NCI-H128 (cell line): ENCODE measurements around the gene KCNJ5.

Experiments
- DNase-seq: peaks from one replicate; lab custom pipeline; 2025; ENCODE audit not compliant: unreplicated experiment; lab: John Stamatoyannopoulos, UW

The KCNJ5 gene

DNA sequence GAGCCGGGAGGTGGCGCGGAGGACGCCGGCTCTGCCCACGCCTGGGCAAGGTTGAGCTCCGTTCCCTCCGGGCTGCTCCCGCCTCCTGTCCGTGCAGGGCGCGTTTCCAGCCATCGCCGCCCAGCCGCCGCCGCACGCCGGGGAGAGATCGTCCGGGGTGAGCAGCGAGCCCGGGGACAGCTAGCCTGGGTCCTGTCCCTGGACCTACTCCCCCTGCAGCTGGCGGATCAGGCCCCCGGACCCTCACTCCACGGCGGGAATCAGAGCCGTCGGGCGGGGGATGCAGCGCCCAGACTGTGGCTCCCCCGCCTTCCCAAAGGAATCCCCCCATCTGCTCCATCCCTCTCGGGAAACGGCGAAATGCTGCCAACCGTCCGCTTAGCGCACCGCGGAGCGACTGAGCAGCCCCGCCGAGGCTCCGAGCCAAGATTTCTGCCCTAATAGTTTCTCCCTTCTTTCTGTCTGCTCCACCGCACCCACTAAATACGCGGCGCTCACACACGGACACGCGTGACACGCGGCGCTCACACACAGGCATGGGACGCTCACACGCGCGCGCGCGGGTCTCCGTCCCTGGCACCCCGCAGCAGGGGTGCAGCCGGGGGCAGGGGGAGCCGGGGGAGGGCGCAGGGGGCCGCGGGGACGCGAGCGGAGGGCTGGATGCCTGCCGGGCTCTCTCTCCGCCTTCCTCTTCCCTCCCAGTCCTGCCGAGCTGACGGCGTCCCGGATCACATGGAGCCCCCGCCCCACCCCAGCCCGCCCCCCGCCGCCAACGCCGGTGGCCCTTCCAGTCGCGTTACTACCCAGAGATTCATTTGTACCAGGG, at the start of gene KCNJ5:
Gene KCNJ5, plus strand, starts transcription at position 814 of the 826 bp plus-strand sequence. CDS start 19,918 bp downstream, outside the sequence.
- no peak for DNase-seq

DNA sequence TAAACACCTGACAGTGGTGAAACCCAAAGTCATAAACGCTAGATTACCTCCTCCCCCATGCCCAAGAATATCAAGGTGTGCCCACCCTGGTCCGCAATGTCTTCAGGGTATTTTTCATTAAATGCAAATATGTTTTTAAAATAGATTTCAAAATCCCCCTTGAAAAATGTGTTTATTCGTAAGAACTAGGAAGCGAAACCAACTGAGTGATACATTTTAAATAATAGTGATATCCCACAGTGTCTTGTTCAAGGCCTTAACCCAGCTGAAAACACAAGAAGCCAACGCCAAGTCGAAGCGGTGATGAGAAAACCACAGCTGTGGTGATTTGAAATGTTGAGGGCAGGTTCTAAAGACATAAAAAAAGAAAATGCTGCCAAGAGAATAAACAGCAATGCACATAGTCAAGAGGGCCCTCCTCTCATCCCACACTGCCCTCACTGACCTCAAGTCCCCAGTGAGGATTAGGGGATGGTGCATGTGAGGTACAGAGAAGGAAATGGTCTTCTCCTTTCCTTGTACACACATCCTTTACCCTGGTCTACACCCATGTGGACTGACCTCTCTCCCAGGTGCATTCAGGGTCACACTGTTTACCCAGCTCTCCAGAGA, 49.6 kb upstream of the KCNJ5 start:
- DNase-seq = no peak

DNA sequence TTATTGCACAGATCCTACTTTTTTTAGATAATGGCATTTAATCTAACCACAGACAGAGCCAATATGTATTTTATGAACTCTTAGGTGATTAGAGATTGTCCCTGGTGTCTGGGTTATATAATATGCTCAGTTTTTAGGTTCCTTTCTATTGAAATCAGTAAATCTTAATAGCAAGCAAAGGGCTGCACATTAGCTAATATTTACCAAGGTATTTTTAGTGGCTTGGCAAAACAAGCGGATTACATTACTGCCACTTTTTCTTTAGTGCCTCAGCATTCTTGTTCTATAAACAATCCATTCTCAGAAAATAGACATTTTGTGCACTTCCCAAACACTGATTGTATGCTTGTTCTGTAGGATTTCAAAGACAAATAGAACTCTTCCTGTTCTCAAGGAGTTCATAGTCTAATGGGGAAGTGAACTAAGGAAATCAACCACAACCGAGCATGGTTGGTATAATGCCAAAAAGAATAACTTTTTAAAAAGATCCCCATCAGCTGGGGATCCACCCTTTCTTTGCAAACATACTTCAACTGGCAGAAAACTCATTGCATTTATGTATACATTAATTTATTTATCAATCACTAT, 47.9 kb upstream of the KCNJ5 start:
- DNase-seq = no peak

DNA sequence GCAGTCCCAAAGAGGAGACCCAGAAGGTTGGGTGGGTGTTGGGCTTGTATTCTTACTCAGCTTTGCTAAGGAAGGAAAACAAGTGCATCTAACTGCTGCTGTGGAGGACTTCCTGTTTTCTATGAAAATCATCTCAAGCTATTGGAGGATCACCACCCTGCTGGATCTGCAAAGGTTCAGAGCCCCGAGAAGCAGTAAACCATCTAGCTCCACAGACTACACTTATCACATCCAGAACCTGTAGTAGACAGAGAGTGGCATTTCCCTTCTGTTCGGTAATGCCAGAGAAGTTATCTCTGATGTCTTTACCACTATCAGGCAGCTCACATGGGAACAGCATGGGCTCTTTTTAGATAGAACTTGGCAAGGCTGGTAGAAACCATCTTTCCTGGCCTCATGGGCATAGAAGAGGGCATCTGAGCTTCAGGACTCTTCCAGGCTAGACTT, 45.8 kb upstream of the KCNJ5 start:
- no peak for DNase-seq

DNA sequence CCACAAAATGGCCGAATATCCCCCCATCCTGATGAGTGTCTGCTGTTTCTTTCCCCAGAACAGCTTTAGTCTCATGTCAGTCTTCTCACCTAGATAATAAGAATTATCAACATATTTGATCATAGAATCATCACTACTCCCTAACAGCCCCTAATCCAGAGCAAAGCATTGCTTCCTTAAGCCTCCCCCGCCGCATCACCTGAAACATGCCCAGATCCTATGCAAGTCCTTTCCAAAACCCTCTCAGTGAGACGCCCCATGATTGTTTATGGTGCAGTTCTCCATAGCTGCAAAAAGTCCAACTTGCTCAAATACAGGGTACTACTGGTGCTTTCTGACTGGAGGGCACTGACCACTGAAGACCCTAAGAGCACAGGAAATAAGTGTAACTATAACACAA, 44.2 kb upstream of the KCNJ5 start:
- DNase-seq = no peak

DNA sequence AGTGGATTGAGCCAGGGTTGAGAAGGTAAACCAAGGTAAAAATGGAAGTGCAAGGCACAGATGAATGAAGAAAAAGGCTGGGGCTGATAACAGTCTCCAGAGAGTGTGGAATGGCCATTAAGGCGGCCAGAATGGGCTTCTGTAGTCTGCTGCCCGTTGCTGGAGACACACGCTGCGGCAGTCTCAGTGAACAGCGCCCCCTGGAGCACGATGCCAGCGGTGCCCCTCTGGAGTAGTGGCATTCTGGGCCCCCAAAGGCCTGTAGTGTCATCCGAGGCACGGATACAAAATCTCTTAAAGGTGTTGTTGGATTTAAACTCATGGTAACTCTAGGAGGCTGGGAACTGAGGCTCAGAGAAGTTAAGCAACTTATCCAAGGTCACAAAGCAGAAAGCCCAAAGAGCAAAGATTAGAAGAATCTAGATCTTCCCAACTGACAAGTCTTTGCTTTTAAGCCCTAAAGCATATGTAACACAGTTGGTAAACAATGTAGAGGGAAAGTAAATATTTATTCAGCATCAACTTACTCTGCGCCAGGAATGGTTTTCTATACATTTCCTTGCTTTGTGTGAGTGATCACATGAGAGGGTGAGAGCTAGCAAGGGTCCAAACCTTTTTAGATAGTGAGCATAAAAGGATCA, 42.2 kb upstream of the KCNJ5 start:
- DNase-seq = no peak

DNA sequence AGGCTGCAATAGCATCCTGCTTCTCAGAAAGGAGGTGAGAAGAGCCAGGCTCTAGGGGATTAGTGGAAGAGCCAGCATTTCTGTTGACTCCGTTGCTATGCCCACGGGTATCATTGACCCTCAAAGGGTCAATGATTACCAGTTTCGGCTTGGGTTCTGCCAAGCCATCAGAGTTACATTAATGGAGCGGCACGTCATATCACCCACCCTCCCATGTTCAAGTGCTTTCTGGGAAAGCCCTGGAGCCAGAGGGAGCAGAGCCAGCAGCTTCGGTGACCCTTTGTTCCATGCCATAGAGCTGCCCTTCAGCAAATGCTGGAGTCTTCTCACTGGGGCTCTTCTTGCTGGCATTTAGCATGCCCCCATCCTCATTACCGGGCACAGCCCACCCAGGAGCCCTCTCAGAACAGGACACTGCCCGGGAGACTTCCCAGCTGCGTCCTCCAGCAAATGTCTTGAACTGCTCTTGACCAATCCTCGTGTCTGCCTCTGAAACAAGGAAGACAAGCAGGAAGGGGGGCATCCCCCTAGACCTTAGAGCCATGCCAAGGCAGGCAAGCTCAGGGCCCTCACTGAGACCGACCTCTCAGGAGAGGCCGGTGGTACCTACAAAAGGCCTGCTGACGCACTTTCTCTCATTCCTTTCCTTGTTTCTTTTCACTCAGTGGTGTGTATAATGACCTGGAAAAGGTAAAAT, 38.7 kb upstream of the KCNJ5 start:
- DNase-seq = no peak

DNA sequence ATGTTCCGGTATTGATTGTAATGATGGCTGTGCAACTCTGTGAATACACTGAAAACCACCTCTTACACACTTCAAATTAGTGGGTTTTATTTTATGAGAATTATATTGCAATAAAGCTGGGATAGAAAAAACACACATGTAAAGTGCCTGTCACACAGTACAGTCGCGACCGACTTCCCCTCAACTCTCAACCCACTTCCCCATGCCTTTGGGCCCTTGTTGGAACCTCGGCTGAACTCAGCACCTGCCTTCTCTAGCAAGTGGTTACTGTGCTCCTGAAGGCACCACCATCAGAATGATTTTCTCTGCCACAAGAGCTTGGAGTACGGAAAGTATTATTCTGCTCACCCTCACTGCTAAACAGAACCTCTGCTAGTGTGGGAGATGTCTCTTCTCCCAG, 37.6 kb upstream of the KCNJ5 start:
- DNase-seq = no peak

DNA sequence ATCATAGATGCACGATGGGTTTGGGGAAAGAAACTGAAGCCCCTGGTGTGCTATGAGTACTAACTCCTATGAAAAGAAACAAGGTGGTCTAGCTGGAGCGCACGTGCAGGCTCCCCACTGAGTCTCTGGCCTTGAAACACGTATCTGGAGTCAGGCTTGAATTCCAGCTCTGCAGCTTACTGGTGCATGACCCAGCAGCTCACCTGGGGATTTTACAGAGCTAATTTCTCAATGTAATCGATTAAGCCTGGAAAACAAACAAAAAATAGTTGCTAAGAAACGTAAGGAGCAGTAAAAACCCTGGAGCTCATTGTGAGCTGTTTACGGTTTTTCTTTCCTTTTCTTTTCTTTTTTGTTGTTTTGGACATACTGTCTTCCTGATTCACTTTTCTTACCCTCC, 36.3 kb upstream of the KCNJ5 start:
- DNase-seq = no peak

DNA sequence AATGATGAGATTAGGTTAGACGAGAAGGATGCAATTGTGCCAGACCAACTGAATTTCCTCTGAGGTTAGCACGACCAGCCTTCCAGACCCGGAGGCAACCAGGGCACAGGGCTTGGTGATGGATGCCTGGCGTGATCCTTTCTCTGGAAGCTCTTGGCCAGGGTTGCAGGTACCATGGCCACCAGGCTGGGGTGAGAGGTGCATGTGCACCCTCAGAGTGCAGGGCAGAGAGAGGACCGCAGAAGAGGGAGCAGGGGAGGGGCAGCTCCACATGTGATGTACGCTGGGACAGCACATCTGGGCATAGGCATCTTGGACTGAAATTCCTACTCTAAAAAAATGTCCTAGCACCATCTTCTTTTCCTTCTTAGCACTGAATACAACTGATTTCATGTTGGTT, 34.9 kb upstream of the KCNJ5 start:
- DNase-seq = no peak

DNA sequence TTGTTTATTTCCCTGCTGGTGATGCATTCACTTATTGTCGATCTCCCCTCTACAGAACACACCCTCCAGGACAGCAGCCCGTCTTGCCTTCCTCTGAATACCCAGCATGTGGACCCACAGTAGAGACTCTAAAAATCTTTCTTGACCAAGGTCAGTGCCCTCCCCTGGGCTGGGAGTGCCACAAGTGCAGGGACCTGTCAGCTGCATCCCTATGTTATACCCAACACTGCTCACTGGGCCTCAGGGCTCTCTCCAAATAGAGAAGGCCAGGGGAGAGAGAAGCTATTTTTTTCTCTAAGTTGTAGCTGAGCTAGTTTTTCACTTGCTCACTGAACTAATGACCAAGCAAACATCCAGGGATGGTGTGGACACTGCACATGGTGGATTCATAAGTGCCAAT, 33.8 kb upstream of the KCNJ5 start:
- no peak for DNase-seq

DNA sequence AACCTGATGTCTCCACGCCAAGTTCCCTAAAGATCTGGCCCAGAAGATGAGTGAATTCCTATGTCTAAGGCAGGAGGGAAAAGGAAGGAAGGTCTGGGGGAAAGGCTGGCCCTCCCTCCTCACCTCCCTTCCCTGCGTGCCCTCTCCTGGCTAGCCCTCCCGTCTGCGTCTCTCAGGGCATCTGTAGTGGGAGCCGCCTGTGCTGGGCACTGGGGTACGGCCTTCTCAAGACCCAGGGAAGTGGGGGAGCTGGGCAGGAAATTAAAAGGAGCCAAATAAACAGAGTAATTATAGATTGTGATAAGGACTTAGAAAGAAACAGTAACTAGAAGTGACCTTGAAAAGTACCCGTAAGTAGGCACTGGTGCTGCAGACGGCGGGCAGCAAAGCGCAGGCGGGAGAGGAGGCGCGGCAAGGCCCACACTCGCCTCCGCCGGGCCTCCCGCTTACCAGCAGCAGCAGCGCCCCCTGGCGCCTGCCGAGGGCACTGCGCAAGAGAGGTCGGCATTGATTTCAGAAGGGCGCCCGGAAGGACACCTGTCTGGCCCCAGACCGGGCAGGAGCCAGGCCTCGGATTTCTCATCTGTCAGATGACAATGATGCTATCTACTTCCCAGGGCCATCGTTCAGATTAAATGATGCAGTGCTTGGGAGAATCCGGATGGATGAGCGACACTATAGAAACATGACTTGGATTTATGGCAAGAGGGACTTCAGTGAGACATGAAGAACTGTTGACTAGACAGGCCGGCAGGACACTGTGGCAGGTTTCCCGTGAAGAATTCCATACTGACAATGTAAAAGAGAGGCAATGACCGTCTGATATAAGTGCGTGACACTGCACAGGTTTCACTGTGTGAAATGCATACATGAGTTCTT, 31.4 kb upstream of the KCNJ5 start:
- no peak for DNase-seq

DNA sequence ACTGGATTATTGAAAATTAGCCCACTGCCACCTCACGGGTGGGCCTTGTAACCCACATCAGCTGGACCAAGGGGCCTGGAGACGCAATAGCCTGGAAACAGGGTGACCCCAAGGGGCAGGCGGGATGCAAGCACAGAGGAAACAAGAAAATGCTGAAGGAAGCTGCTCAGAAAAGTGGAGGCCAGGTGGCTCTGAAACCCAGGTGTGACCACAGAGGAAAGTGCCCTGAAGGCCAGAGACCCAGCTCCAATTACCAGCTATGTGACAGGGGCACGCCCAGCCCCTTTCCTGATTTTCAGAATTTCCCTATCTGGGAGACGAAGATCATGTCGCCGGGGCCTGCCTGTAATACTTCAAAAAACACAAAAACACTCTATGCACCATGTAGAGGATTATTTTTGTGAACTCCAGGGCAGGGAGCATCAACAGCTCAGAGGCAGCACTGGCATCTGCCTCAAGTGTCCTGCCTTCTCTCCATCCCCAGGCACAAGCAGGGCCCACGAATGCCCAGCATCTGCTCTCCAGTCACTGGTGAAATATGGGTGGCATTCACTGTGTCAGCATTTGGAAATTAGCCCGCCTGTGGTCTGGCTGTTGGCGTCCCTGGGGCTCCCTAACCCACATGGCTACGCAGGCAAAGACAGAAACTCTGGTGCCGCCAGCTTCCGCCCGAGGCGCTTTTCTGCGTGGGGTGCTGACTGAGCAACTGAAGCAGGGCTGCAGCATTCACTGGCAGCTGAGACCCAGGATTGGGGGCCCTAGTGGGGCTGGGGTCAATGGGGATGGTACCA, 30.4 kb upstream of the KCNJ5 start:
- DNase-seq = no peak

DNA sequence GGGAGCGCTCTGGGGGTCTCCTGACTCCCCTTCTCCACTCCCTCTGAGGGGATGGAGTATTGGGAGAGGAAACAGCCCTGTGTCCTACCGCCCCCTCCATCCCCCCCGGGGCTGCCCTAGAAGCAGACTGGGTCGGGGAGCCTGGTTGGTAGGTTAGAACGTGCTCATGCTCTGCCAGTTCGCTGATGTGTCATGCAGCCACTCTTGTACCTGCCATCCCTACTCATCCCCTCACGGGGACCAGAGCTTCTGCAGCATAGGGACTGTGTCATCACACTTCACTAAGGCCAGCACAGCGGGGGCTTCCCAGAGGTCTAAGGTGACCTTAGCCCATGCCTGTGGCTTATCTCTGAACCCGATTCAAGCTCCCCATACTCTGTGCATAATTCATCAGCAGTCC, 28.8 kb upstream of the KCNJ5 start:
- DNase-seq = no peak

DNA sequence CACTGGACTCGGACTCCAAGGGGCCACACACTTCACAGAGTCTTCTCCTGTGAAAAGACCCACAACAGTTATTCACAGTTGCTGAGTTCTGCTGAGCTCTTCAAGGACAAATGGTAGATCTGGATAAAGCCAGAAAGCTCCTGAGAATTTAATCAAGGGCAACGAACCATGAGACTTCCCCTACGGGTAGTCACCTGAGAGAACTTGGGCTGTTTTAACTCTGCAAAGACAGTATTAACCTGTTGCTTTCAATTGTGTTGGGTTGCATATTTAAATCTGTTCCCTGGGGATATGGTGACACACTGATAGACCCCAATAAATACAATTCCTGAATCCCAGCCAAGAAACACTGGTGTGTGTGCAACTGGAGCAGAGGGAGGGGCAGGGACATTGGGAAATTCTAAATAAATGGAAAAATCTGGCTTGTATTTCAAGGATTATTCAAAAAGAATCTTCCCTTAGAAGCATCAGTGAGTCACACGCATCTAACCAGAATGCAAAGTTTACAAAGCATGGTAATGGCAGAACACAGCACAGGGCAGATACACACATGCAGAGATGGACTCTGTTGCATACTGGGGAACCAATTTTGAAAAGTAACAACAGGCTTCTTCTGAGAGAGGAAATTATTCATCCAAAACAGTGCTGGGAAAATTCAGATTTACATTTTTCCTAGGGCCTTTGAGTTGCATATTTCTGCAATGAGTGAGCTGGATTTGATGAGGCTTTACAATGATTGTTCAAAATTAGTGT, 28.1 kb upstream of the KCNJ5 start:
- DNase-seq = no peak

DNA sequence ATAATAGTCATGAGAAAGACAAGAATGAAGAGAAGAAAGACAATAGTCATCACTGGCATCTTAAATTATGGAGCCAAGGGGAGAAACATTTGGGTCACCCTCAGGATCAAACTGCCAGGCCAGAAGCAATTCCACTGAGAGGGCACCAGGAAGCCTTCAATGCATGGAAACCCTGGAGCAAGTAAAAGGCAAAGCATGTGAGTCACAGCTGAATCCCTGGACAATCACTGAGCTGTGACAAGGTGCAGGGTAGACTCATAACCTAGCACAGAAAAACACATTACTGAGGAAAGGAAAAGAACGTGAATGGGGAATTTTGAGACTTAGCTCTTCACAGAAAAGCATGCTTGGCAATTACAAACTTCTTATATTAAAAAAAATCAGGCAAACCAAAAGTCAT, 25.7 kb upstream of the KCNJ5 start:
- no peak for DNase-seq

DNA sequence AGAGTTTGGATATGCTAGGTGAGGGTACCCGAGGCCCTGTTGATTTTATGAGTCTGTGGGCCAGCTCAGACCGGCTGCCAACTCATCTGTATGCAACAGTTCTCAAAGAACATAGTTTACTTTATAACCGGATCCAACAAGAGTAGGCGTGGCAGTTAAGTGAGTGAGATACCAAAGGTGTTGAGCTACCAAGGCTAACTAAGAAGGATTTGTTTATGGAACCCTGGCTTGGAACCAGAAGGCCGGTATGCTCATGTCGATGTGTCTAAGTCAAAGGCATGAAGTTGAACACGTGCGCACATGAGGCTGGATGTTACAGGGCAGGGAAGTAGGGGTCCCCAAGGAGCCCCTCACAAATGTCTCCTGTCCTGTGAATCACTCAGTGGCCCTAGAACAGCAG, 23.9 kb upstream of the KCNJ5 start, which contains the start of gene KCNJ1:
Gene KCNJ1, minus strand, starts transcription at position 20 of the 400 bp plus-strand sequence. CDS start 27,053 bp downstream, outside the sequence.
- DNase-seq = no peak

DNA sequence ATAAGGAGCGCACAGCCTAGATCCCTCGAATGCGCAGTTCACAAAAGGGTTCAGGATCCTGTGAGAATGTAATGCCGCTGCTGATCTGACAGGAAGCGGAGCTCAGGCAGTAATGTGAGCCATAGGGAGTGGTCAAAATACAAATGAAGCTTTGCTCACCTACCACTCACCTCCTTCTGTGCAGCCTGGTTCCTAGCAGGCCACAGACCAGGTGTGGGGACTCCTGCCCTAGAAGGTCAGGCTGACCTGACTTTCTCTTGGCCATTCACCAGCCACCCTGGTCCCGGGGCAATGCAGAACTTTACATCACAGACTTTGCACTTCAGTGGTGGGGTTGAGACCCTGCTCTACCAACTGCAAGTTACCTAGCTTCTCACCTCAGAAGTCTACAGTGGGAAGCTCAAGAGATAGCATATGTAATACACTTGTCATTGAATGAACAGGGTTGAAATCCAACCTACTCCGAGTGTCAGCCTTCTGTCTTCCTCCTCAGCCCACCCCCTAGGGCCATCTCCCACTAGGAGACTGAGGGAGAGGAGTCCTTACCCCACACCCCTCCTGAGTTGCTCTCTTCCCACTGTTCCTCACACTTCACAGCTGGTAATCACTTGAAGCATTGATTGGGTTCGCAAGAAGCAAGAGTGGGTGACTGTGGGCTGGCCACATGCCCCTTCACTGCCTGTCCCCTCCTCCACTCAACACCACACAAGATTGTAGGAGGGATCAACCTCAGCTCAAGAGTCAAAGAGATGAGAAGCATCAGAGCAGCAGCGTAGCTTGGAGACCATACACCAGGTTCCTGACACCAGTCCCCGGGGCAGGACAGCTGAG, 22.1 kb upstream of the KCNJ5 start:
- DNase-seq = no peak
